ENCODE measurements around the gene SRXN1. TPM values are rescaled to one million over a fixed set of nuclear protein-coding genes. Genes with fewer than 3 reads are reported as not detected.
A peak's percentile ranks its signal among the peaks of the same experiment; 100 is the strongest.

SRXN1 gene
- total and polyA plus RNA-seq, 9 of the 15 experiments (the other 6 are each of a cell fraction or from before 2014, with no cell fraction given) = 6.8 to 36.4 (median 21.6) TPM

DNA sequence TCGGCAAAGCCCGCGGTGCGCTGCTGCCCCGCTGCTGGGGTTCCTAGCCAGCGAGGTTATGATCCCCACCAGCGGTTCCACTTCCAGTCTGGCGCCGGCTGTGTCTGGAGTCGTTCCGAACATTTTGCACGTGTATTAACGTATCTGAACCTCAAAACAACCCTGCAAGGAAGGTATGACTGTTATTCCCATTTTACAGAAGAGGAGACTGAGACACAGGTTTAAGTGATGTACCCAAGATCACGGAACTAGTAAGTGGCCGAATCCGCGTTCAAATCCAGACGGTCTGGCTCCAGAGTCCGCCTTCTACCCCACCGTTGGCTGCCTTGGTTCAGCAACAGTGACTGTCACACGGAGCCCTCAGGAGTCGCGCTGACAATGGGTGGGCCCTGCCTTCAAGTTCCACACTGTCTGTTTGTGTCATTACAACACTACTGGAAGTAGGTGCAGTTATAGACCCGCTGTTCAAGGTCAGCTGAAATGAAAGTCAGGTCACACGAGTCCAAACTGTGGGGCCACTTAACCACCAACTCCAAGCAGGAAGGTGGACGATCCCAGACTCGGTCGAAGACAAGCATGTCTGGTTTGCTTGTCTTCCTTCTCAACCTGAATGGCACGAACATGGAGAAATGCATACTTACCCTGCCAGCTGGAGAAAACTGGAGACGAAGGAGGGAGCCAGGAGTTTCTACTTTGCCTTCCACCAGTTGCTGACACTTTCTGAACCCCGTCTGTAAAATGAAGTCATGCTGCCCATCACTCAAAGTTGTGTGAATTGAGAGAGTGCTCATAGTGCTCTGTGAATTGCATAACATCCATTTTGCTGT is 803 bp upstream of the SRXN1 start (continued):
- no peak for TF ChIP-seq ZNF165 (CRISPR knock-in tag; IDR thresholded peaks at IDR 0.05; ENCODE audit: borderline replicate concordance)
- TF ChIP-seq ZNF696 (CRISPR knock-in tag; conservative IDR thresholded peaks at IDR 0.05) = no peak
- TF ChIP-seq ZNF589 (CRISPR knock-in tag; IDR thresholded peaks at IDR 0.05; ENCODE audit: low read depth) = no peak
- TF ChIP-seq ZNF79 (CRISPR knock-in tag; IDR thresholded peaks at IDR 0.05; ENCODE audit: low read depth) = no peak
- 0 out of 2 replicates have a peak, but pooled peaks have one; percentile 22 for TF ChIP-seq ELF1 (tag; IDR thresholded peaks at IDR 0.05)
- no peak for TF ChIP-seq TCF3 (CRISPR knock-in tag; IDR thresholded peaks at IDR 0.05)
- no peak for TF ChIP-seq CBX2 (IDR thresholded peaks at IDR 0.05; ENCODE audit: insufficient read depth, low read length, poor library complexity, severe bottlenecking)
- TF ChIP-seq, protein P1, sequence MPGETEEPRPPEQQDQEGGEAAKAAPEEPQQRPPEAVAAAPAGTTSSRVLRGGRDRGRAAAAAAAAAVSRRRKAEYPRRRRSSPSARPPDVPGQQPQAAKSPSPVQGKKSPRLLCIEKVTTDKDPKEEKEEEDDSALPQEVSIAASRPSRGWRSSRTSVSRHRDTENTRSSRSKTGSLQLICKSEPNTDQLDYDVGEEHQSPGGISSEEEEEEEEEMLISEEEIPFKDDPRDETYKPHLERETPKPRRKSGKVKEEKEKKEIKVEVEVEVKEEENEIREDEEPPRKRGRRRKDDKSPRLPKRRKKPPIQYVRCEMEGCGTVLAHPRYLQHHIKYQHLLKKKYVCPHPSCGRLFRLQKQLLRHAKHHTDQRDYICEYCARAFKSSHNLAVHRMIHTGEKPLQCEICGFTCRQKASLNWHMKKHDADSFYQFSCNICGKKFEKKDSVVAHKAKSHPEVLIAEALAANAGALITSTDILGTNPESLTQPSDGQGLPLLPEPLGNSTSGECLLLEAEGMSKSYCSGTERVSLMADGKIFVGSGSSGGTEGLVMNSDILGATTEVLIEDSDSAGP (CRISPR knock-in tag; IDR thresholded peaks at IDR 0.05) = no peak
- TF ChIP-seq, protein P2, sequence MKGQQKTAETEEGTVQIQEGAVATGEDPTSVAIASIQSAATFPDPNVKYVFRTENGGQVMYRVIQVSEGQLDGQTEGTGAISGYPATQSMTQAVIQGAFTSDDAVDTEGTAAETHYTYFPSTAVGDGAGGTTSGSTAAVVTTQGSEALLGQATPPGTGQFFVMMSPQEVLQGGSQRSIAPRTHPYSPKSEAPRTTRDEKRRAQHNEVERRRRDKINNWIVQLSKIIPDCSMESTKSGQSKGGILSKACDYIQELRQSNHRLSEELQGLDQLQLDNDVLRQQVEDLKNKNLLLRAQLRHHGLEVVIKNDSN (CRISPR knock-in tag; IDR thresholded peaks at IDR 0.05) = no peak
- no peak for TF ChIP-seq ATF6 (CRISPR knock-in tag; IDR thresholded peaks at IDR 0.05)
- no peak; the same call in 1 of the 2 replicates for TF ChIP-seq CREM (IDR thresholded peaks at IDR 0.05; ENCODE audit: low read depth)
- TF ChIP-seq HDAC6 (IDR thresholded peaks at IDR 0.05; ENCODE audit: low read depth, low read length) = no peak
- no peak for TF ChIP-seq DDX20 (tag; IDR thresholded peaks at IDR 0.05; ENCODE audit: low read depth)
- TF ChIP-seq HMGXB4 (CRISPR knock-in tag; IDR thresholded peaks at IDR 0.05) = no peak
- TF ChIP-seq FOXA1 (IDR thresholded peaks at IDR 0.05; ENCODE audit: borderline replicate concordance) = no peak
- TF ChIP-seq ARID1B (IDR thresholded peaks at IDR 0.05) = peak; percentile 66
- no peak for TF ChIP-seq U2AF2 (optimal IDR thresholded peaks at IDR 0.05; ENCODE audit: low read depth, low read length)
- no peak for TF ChIP-seq JUNB (CRISPR knock-in tag; conservative IDR thresholded peaks at IDR 0.05)
- no peak for TF ChIP-seq HOXB6 (CRISPR knock-in tag; IDR thresholded peaks at IDR 0.05; ENCODE audit: borderline replicate concordance)
- TF ChIP-seq, protein P3, sequence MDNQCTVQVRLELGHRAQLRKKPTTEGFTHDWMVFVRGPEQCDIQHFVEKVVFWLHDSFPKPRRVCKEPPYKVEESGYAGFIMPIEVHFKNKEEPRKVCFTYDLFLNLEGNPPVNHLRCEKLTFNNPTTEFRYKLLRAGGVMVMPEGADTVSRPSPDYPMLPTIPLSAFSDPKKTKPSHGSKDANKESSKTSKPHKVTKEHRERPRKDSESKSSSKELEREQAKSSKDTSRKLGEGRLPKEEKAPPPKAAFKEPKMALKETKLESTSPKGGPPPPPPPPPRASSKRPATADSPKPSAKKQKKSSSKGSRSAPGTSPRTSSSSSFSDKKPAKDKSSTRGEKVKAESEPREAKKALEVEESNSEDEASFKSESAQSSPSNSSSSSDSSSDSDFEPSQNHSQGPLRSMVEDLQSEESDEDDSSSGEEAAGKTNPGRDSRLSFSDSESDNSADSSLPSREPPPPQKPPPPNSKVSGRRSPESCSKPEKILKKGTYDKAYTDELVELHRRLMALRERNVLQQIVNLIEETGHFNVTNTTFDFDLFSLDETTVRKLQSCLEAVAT (IDR thresholded peaks at IDR 0.05) = peak; percentile 17 to 75; a peak in 1 of 4 replicates

Measured in K562 (cell line).